AML-193 (cell line): ENCODE results near the gene MAP2K5.
A peak's percentile ranks its signal among the peaks of the same experiment; 100 is the strongest.

Experiments used
- DNase-seq, 2 experiments: peaks; one replicate each; lab custom pipeline; 2025; lab: John Stamatoyannopoulos, UW

The MAP2K5 gene

DNA sequence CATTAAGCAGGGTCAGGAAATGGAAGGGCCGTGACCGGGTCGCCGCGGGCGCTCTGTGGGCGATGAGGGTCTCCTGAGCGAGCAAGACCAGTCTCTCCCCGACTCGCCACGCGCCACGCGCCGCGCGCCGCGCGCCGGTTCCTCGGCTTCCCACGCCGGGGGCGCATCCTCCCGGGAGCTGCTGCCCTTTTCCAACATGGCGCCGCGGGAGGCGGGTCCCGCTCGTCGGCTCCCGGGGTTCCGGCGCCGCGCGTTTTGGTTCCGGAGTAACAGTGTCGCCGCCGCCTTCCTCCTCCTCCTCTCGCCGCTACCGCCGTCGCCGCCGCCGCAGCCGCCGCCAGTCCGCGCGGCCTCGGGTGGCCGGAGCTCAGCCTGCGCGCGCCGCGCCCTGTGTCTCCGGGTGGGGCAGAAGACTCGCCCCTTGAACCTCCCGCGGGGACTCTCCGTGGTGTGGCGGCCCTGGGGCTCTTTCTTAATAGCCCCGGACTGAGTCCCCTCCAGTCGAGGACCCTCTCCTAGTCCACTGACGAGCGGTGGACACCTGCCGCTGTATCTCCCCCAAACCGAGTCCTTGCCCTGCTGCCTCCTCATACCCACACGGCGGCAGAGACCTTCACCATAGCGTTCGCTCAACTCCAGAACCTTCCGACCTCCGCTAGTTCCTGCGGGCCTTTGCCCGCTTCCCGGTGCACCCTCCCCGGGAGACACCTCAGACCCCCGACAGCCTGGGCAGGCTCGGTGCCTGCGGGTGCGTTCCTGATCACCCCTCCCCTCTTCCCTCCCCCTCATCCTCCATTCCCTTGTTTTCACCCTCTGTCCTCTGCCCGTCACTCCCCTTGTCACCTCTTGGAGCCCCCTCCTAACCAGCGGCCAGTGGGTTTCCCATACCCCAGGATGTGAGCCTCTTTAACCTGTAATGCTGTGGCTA lies at the start of gene MAP2K5:
MAP2K5 (plus strand) TSS at position 284 of the 928 bp plus-strand sequence; CDS start at position 917, 633 bp downstream.
- DNase-seq = peak; percentile 52

DNA sequence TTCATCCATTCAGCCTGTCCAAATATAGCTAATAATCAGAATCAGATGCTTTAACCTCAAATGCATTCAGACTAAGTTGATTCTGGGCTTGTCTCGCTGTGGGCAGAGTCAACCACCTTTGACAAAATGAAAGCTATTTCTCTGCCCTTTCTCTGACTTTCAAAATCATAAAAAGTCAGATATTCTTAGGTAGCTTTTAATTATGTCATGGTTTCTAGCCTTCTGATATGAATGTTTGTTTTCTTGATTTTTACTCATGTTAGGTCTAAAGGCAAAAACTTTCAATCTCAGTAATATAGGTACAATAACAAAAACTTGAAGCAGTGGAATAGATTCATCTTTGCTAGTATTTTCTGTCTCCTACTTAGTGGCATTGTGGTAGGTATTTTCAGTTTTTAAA lies 46.9 kb upstream of the MAP2K5 start:
- no peak for DNase-seq

DNA sequence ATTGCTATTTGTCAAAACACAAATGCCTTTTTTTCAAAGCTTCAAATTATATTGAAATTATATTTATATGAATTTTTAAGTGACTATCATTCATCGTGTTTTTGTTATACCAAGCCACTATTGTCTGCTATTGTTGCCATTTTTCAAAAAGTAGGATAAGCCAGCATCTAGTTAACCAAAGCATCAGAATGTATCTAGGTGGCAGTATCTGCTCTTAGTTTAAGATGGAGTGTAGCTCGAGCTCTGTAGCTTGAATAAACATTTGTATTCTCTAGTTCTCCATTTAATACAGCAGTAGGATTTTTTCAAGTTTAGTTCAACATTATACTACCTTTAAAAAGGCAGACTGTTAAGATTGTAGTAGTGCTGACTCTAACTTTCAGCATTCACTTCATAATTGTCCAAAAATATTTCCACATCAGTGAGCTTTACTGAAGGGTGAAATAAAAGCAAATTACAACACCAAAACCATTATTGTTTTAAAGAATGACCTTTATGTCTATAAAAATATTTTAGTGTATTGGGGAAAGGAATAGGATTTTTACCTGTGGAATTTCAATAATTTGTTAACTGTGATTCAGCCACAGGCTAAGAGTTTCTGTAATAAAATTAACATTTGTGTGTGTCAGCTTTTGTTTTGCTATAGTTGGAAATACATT lies 41.2 kb upstream of the MAP2K5 start:
- peak in 1 of 2 experiments; percentile 20 for DNase-seq

DNA sequence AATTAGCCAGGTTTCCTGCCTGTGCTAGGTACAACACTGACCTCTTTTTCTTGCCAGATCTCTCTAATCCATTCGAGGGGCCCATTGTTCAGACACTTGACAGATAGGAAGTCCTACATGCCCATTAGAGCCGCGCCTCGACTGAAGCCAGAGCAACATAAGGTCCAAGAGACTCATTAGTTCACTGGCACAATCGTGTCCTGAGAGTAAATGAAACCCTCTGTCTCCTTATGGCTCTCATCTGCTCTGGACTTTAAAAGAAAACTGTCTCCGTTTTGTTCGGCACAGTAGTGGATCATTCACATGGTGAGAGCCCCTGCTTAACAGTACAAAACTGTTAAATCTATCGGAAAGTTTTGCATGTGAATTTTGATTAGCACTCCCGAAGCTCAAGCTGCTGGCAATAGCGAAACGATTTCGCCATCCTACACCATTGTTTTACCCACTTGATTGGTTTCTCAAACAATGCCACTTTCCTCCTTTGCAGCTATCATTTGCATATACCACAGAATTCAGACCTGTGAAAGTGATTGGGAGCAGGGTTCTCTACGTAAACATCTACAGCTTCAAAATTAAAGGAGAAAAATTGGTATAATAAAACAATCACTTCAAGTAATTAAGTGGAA lies 40.6 kb upstream of the MAP2K5 start:
- DNase-seq = no peak

DNA sequence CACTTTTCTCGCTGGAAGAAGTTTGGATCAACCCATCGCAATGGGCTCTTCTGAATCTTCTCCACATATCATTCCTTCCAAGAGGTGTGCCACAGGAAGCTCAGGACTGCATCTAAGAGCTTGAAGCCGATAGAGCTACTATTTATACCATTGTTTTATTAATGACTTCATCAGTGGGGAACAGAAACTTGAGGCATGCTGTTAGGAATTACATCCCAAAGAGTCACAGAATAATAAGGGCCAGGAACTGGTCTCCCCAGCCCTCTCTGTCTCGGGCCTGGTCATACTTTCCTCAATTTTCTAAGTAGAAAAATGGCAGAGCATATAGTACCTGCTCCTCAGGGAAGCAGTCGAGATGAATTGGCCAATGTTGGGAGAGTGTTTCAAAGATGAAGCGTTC lies 38.4 kb upstream of the MAP2K5 start:
- no peak for DNase-seq

DNA sequence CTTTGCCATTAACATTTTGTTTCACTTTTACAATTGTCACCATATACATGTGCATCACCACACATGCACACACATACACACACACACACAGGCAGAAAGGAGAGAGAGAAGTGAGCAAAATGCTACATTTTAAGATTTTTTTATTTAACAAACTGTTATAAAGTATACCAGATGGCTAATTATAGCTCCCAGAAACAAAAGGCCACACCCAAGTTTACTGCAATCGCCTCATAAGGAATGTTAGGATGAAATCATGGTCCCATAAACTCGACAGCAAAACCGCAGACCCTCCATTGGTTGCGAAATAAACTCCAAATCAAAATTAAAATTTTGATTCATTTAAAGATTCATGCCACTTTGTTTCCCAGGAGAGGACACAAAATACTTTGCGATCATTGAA lies 37.7 kb upstream of the MAP2K5 start:
- DNase-seq = no peak

DNA sequence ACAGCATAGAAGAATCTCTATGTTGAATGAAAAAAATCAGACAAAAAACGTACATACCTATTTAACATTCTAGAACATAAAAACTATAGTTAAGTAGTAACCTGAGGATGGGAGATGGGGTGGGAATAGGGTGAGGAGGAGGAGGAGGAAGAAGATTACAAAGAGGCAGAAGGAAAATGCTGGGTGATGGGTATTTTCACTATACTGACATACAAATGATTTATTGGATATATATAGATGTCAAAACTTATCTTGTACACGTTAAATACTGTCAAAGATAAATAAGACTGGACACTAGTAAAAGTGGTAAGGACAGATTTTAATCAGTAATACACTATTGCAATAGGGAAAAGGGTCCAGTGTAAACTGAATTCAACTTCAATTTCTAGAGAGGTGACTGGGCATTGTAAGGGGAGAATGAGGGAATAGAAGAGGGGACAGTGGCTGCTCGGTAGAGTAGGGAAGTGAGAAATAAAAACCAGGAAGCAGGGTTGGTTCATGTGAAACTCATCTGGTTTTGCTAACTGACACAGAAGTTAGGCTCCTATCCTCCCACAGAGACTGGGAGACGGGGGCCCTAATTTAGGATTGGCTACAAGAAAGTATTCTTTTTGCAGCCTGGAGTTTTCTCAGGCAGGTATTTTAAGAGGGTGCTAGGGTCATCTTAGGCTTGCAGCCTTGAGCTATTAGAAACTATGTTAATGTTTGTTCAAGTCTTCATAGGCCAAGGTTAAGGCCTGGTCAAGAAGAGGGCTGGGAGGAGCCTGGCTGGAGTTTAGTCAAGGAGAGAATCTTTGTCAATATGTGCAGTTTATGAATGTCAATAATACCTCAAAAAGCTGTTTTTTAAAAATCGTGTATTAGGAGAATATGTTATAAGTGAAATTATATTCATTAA lies 36.6 kb upstream of the MAP2K5 start:
- no peak for DNase-seq

DNA sequence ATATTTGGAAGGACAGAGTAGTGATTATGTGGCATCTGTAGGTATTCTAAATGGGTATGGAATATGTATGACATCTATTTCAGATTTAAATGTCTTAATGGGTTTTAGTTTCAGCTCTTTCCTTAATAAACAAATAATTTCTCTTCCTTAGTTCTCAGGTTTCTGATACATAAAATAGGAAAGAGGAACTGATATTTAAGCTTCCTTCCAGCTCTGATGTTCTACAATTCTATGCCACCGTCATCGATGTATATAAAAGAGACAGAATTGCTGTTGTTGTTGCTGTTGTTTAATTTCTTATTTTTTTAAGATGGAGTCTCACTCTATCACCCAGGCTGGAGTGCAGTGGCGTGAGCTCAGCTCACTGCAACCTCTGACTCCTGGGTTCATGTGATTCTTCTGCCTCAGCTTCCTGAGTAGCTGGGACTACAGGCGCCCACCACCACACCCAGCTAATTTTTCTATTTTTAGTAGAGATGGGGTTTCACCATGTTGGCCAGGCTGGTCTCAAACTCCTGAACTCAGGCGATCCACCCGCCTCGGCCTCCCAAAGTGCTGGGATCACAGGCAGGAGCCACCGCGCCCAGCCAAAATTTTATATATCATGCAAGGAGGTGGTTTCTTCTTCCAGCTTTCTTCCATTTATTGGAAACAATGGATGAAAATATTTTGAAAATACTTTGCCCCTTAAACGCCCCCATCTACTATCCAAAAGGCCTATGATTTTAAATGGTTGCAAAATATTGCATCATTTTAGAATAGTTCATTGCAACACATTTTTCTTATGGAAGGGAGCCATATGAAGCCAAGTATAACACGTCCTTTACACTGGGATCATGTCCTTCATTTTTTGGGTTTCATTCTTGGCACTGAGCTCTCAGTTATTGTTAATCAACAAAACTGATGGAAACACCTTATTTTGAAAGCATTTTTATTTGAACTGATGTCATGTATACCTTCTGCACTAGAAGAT lies 35.4 kb upstream of the MAP2K5 start:
- no peak for DNase-seq

DNA sequence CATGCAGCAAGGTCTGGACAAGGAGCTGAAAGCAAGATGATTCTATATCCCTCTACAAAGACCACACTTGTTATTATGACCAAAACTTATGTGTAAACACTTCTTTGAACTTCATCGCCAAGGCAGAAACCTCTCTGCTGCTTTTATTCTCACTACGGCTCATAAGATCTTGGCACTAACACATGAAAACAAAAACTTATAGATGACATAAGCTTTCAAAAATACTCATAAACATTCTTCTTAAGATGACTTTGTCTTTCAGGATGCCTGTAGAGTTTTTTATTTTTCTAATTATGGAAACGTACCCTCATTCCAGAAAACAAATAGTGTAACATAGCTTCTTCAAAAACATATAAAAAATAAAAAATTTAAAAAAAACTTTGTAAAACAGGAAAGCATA lies 34.1 kb upstream of the MAP2K5 start:
- DNase-seq = no peak

DNA sequence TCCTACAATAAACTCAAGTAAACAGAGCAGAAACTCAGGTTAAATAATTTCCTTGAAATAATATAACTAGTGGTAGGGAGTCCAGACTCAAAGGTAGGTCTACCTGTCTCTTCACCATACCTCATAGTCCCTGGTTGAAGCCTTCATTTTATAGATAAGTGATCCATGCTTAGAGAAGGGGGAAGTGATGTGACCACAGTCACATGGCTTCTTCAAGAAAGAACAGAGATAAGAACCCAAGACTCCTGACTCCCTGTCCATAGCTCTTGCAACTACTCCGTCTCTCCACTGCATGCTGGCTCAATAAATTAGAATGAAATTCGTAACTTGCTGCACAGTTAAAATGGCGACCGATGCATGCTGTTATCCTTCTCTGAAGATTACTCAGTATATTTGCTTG lies 32.6 kb upstream of the MAP2K5 start:
- DNase-seq = no peak

DNA sequence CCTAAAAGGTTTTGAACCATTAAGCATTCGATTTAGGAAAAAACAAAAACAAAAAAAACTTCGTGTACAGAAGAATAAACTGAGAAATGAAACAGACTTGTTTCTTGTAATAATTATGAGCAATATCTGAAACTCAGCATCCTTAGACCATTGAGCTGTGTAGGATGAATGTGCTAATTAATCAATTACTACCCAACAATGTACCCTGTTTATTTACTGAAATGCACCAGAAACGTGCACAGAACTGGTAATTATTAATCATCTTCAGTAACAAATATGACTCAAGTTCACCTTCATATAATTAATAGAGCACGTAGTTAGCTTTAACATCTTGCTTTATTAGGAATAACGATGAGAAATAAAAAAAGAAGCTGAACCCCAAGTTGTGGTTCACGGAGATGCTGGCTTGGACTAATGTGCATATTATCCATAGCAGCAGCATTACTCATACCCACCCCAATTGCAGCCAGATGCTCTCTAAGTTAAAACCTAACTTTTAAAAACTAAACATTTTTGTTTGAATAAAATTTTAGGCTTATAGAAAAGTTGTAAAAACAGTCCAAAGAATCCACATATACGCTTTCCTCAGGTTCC lies 31.8 kb upstream of the MAP2K5 start:
- DNase-seq = no peak

DNA sequence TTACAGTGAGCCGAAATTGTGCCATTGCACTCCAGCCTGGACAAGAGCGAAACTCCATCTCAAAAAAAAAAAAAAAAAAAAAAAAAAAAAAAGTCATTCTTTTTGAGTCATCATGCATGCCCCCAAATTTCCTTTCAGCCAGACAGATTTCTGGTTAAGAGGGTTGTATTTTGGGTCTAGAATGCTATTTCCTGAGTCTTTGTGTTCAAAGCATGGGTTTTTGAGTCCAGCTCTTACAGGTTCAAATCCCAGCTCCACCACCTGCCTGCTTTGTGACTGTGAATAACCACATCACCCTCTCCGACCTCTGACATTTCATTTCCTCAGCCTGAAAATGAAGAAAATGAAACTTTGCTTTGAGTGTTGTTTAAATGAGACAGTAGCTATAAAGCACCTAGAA lies 30.9 kb upstream of the MAP2K5 start:
- no peak for DNase-seq

DNA sequence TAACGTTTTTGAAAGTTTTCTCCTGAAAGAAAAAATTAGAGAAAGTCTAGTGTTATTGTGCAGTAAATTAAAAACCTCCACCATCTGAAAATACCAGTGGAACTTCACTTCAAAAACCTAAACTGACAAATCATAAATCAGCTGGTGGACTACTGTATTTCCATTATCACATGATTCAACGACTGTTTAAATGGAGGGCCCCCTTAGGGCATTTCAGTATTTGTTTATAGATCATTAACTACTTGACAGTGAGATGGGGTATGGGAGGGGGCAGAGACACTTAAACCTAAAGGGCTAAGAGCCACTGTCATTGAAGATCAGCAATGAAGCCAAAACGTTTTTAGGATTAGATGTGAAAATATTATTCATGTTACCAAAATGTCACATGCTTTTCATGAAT lies 30.4 kb upstream of the MAP2K5 start:
- DNase-seq = no peak

DNA sequence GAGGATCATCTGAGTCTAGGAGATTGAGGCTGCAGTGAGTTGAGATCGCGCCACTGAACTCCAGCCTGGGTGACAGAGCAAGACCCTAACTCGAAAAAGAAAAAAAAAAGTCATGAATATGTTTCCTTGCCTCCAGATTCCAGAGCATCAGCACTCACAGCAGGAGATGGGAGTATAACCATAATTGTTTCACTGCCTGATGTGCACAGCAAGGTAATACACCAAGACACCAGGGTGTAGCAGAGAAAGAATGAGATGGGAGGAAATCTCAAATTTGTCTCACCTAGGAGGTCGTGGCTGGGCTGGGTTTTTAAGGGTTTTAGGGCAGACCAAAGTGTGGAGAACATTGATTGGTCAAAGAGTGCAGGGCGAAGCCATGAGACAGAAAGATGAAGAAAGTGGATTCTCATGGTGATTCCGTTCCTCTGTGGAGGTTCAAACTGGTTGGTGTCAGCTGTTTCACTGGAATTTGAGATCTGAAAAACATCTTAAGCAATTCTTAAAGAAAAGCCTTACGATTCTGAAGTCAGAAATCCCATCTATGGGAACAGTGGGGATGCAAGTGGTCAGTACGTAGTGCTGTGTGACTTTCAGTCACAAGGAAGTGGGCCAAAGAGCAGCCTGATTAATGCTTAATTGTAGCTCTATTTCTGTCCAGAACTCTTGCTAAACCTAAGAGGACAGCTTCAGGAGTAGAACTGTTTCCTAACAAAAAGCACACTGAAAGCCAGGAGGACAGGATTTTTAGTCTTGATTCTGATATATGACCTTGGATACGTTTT lies 29.4 kb upstream of the MAP2K5 start:
- DNase-seq = no peak

DNA sequence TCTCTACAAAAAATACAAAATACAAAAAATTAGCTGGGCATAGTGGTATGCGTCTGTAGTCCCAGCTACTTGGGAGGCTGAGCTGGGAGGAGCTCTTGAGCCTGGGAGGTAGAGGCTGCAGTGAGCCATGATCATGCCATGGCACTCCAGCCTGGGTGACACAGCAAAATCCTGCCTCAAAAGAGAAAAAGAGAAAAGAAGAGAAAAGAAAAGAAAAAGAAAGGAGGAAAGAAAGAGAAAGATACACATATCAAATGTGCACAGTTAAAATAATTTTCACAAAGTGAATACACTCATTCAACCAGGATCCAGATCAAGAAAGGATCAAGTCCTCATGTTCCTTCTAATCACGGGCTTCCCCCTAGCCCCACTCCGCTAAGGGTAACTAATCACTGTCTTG lies 27.4 kb upstream of the MAP2K5 start:
- DNase-seq = no peak

DNA sequence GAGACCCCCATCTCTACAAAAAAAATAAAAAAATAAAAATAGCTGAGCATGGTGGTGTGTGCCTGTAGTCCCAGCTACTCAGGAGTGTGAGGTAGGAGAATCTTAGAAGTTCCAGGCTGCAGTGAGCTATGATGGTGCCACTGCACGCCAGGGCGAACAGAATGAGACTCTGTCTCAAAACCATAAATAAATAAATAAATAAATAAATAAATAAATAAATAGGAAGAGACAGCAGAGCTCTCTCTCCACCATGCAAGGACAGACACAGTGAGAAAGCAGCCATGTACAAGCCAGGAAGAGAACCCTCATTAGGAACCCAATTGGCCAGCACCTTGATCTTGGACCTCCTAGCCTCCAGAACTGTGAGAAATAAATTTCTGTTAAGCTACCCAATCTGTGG lies 26.9 kb upstream of the MAP2K5 start:
- DNase-seq = no peak

DNA sequence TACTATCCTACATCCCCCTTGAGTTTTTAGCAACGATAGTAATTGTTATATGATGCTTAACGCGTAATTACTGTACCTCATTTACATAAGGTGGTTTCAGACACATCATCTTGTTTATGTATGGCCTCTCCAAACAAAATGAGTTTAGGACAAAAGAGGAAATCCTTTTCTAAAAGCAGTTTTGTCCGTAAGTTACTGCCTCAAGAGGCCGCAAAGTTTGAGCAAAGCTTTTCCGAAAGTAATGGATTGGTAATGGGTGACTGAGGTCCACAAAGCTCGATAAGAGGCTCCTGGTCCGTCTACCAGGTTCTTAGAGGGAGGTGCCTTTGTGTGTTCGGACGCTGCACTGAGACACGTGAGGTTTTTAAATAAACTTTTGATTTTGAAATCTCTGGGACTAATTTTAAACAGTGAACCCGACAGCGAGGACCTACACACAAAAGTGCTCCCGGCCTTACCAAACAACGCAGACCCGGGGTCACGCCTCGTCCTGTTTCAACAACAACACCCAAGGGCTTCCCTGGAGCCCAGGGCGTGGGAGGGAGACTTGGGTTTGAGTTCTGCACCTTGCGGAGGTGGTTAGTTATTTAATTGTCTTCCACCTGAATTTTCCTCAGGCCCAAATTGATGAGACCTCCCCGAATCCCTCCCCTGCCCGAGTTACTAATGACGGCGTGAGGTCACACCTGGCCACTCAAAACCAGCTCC lies 22.0 kb upstream of the MAP2K5 start:
- DNase-seq = peak; percentile 40 to 45

DNA sequence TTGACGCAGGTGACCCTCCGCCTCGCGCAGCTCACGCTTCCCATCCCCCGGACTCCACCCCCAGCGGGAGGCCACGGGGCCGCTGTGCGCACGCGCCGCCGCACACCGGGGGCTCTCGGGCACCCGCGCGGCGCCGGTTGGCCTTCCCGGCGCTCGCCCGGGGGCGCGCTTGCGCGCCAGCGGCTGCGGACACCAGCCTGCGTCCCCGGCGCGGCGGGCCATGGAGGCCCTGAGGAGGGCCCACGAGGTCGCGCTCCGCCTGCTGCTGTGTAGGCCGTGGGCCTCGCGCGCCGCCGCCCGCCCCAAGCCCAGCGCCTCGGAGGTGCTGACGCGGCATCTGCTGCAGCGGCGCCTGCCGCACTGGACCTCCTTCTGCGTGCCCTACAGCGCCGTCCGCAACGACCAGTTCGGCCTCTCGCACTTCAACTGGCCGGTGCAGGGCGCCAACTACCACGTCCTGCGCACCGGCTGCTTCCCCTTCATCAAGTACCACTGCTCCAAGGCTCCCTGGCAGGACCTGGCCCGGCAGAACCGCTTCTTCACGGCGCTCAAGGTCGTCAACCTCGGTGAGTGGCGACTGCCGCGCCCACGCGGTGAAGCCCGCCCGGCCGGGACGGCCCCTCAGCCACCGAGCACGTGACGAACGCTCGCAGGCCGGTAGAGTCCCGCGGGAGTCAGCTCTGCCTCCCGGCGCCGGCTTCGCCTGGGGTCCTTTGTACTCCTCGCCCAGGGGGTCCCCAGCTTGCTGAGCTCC lies 21.3 kb upstream of the MAP2K5 start, which contains the start of gene C15orf61:
C15orf61 (plus strand) TSS at position 103 of the 754 bp plus-strand sequence; CDS start at position 221, 118 bp downstream.
- peak; percentile 71 to 76 for DNase-seq
